Endothelial cell of umbilical vein (primary cell): ENCODE results near the gene FCGBP. TPM values are rescaled to one million over a fixed set of nuclear protein-coding genes. Genes with fewer than 3 reads are reported as not detected.

ENCODE experiments used
- BruUV-seq: library from RNA; stranded (reverse); fragments of 400-500 nt; replicated peaks from 2 replicates; lab custom pipeline; 2021; lab: Mats Ljungman, UMichigan
- CTCF ChIA-PET: fragments of 300-600, 350-600 bp; sonication (Branson Sonifier 250); formaldehyde crosslinking; loops from one replicate; lab custom pipeline; 2021; ENCODE audit warnings: antibody characterized with exemption, inconsistent platforms; lab: Charles Lee
- POLR2A ChIA-PET: fragments of 300-600, 350-600 bp; sonication (Branson Sonifier 250); formaldehyde crosslinking; loops from one replicate; lab custom pipeline; 2021; ENCODE audit warnings: antibody characterized with exemption, inconsistent platforms; lab: Charles Lee
- DNase-seq: peaks from one replicate; pipeline ENCODE4 v3.0.0-alpha.2; 2011; ENCODE audit warnings: low read depth, low spot score
- FAIRE-seq: peaks from 2 replicates; lab custom pipeline; 2011; peaks lifted over from hg19 to GRCh38; lab: Jason Lieb, UNC
- H2AFZ ChIP-seq: 2 replicates; pipeline ENCODE4 v1.6.0; 2012; ENCODE audit warnings: low read depth, low read length, control low read depth, inconsistent platforms
- H3K27ac ChIP-seq: 2 replicates; pipeline ENCODE4 v1.5.1; 2011; ENCODE audit warnings: low read depth, mild to moderate bottlenecking, control low read depth, low read length, moderate library complexity; ENCODE audit not compliant: insufficient read depth
- H3K27me3 ChIP-seq, 2 experiments: 2 replicates each; pipeline versions ENCODE4 v1.6.0 to v1.6.1; 2011; ENCODE audit warnings: low read length in 2 of 2, mixed read lengths in 1 of 2; ENCODE audit not compliant: control insufficient read depth in 2 of 2, insufficient read depth in 2 of 2
- H3K36me3 ChIP-seq, 2 experiments: 2 replicates in 1 of 2; 3 replicates in 1 of 2; pipeline ENCODE4 v1.5.1; 2011; ENCODE audit warnings: low read length in 2 of 2, mild to moderate bottlenecking in 1 of 2, moderate library complexity in 1 of 2; ENCODE audit not compliant: control insufficient read depth in 2 of 2, insufficient read depth in 2 of 2; ENCODE audit errors: extremely low read depth in 1 of 2
- H3K4me1 ChIP-seq: 3 replicates; pipeline ENCODE4 v1.5.1; 2011; ENCODE audit warnings: mild to moderate bottlenecking, low read length; ENCODE audit not compliant: control insufficient read depth, insufficient read depth; ENCODE audit errors: extremely low read depth
- H3K4me2 ChIP-seq: 2 replicates; pipeline ENCODE4 v1.6.1; 2011; ENCODE audit warnings: low read length, control low read depth, mixed read lengths; ENCODE audit not compliant: insufficient read depth
- H3K4me3 ChIP-seq, 3 experiments: fragments of 200-600 bp in 1 of 3; sonication (generic), shearing (Covaris generic) in 1 of 3; replicated peaks in 1 of 3; 2 replicates each; pipeline ENCODE4 v1.5.1; 2011 to 2016; ENCODE audit warnings: control low read depth in 3 of 3, low read length in 3 of 3, mild to moderate bottlenecking in 2 of 3, inconsistent platforms in 1 of 3, low read depth in 1 of 3, moderate library complexity in 1 of 3; ENCODE audit not compliant: insufficient read depth in 1 of 3
- H3K79me2 ChIP-seq: 2 replicates; pipeline ENCODE4 v1.6.0; 2012; ENCODE audit warnings: low read length, inconsistent platforms; ENCODE audit not compliant: control insufficient read depth, insufficient read depth
- H3K9ac ChIP-seq: replicated peaks from 2 replicates; pipeline ENCODE3; 2011; ENCODE audit warnings: low read length, control low read depth; ENCODE audit not compliant: insufficient read depth; ENCODE audit errors: extremely low read depth
- H3K9me1 ChIP-seq: replicated peaks from 3 replicates; pipeline ENCODE4 v1.6.0; 2011; ENCODE audit warnings: mild to moderate bottlenecking, low read length; ENCODE audit not compliant: control insufficient read depth, insufficient read depth; ENCODE audit errors: extremely low read depth
- H3K9me3 ChIP-seq: replicated peaks from 2 replicates; pipeline ENCODE4 v1.5.1; 2012; ENCODE audit warnings: low read length, inconsistent platforms; ENCODE audit not compliant: control insufficient read depth, insufficient read depth
- H4K20me1 ChIP-seq: replicated peaks from 2 replicates; pipeline ENCODE3; 2011; ENCODE audit warnings: mild to moderate bottlenecking, low read length; ENCODE audit not compliant: control insufficient read depth, insufficient read depth; ENCODE audit errors: extremely low read depth
- CTCF ChIP-seq, 2 donors: IDR thresholded peaks; 1 replicate in 1 of 2; 2 replicates in 1 of 2; pipeline ENCODE4 v1.5.1; 2011; ENCODE audit warnings: low read length in 2 of 2, mild to moderate bottlenecking in 2 of 2, moderate library complexity in 2 of 2, control low read depth in 1 of 2, inconsistent platforms in 1 of 2, low read depth in 1 of 2; ENCODE audit not compliant: insufficient read depth in 1 of 2; ENCODE audit errors: extremely low read depth in 1 of 2
- EZH2 ChIP-seq: IDR thresholded peaks from 2 replicates; pipeline ENCODE4 v1.6.1; 2012; ENCODE audit warnings: borderline replicate concordance, low read depth, mild to moderate bottlenecking, moderate library complexity, low read length, inconsistent platforms; ENCODE audit not compliant: severe bottlenecking
- FOS ChIP-seq: IDR thresholded peaks from 2 replicates; pipeline ENCODE4 v1.6.1; 2011; ENCODE audit warnings: mild to moderate bottlenecking, low read length, moderate library complexity, borderline replicate concordance; ENCODE audit not compliant: insufficient read depth
- GATA2 ChIP-seq: IDR thresholded peaks from 2 replicates; pipeline ENCODE4 v1.7.0; 2011; ENCODE audit warnings: low read depth, mild to moderate bottlenecking, moderate library complexity, mixed read lengths, low read length; ENCODE audit not compliant: insufficient read length, insufficient read depth
- JUN ChIP-seq: IDR thresholded peaks from 2 replicates; pipeline ENCODE4 v1.6.1; 2011; ENCODE audit warnings: borderline replicate concordance, low read depth; ENCODE audit not compliant: insufficient read length, insufficient read depth
- MAX ChIP-seq: IDR thresholded peaks from 2 replicates; pipeline ENCODE4 v1.6.1; 2011; ENCODE audit not compliant: insufficient read depth, insufficient read length
- MYC ChIP-seq: IDR thresholded peaks from one replicate; pipeline ENCODE4 v1.6.1; 2011; ENCODE audit warnings: mild to moderate bottlenecking, low read depth, low read length
- POLR2A ChIP-seq: IDR thresholded peaks from 2 replicates; pipeline ENCODE4 v1.6.1; 2012; ENCODE audit warnings: low read depth, mild to moderate bottlenecking, control low read depth, low read length
- POLR2AphosphoS5 ChIP-seq: IDR thresholded peaks from 2 replicates; pipeline ENCODE4 v1.6.1; 2012; ENCODE audit warnings: low read depth, mild to moderate bottlenecking, control low read depth, low read length, moderate library complexity; ENCODE audit not compliant: insufficient read depth
- dilution Hi-C: fragments of 300-500 bp; cut with MboI; formaldehyde crosslinking; loops from one replicate; pipeline ENCODE4 v1.15.0; 2019; ENCODE audit warnings: low sequenced_read_pairs; ENCODE audit not compliant: extremely low pct_ligation_motif_present
- intact Hi-C: fragments of 100-400 bp; cut with micrococcal nuclease; formaldehyde crosslinking; loops from one replicate; pipeline ENCODE4 v1.10.0; 2022
- polyA plus RNA-seq, 4 experiments: library from polyadenylated mRNA; depleted of rRNA in 3 of 4; stranded (reverse) in 3 of 4; unstranded in 1 of 4; fragments of >200 nt; gene quantifications; 2 replicates each; pipeline versions ENCODE4 v1.2.1 to v1.2.3, GENCODE V29; 2011 to 2012; ENCODE audit warnings: missing spikeins in 1 of 4
- total RNA-seq: library from RNA; stranded (reverse); gene quantifications from 2 replicates; pipeline ENCODE4 v1.2.3, GENCODE V29; 2021

FCGBP gene
- total and polyA plus RNA-seq, 2 donors (not counting 3 experiments of a cell fraction or from before 2014, with no cell fraction given): 0.01 TPM; not detected in 1

- POLR2A ChIA-PET: no interaction called here
- Histone ChIP-seq H3K27me3 (no peaks in the 10 kb centered on the region), H3K9me1 (no peaks in the 10 kb centered on the region), H3K27ac (no peak overlapping the region), H3K79me2 (no peaks in the 10 kb centered on the region), H3K4me2 (no peak overlapping the region), H3K4me1 (no peaks in the 10 kb centered on the region), H3K36me3 (no peaks in the 10 kb centered on the region), H3K4me3 (no peak overlapping the region), H3K9me3 (no peaks in the 10 kb centered on the region), H3K9ac (no peak overlapping the region), H4K20me1 (no peaks in the 10 kb centered on the region), H2AFZ (no peak overlapping the region)
- DNase-seq (no peak), FAIRE-seq (no peak)
- dilution Hi-C loops (no loop called here), intact Hi-C loops (no loop called here)
- TF ChIP-seq MAX: no peak
- no peak for TF ChIP-seq POLR2A
- TF ChIP-seq EZH2: no peak
- TF ChIP-seq MYC: no peak
- no peak for TF ChIP-seq JUN
- TF ChIP-seq GATA2: no peak
- TF ChIP-seq FOS: no peak
- TF ChIP-seq POLR2AphosphoS5: no peak
- no peak for TF ChIP-seq CTCF (IDR thresholded peaks at IDR 0.05; ENCODE audit: extremely low read depth in 1 of 2, insufficient read depth in 1 of 2, low read depth in 1 of 2, low read length in 2 of 2)
- CTCF ChIA-PET: interaction anchor here (1.0 kb wide), 1 partner anchor 10 kb away, joined by 3 read pairs; no protein-coding TSS in a partner anchor
- no TSS peak for BruUV-seq
Measured at GRCh38 chr19:39951686-39952085, 17.3 kb upstream of the FCGBP start.
